ENCODE measurements around the gene PHYH. TPM values are rescaled to one million over a fixed set of nuclear protein-coding genes. Genes with fewer than 3 reads are reported as not detected.

Gene PHYH
- total RNA-seq, 1 donor from 2014 or later, result 20.4 TPM

DNA sequence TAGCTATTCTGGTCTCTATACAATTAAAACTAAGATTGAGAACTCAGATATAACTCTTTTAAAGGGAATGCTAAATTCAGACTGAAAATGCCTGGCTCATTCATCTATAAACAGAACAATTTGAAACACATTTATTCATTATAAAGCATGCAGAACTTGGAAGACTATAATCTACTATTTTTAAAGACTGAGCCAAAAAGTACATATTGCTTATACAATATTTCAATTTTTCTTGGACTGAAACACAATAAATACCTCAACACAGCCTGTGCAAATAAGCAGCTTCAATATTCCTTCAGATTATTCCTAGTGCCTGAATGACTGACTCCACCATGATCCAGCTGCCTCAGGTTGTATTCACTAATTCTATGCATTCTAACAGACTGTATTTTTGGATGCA, 15.5 kb upstream of the PHYH start:
- TF ChIP-seq, protein P1, sequence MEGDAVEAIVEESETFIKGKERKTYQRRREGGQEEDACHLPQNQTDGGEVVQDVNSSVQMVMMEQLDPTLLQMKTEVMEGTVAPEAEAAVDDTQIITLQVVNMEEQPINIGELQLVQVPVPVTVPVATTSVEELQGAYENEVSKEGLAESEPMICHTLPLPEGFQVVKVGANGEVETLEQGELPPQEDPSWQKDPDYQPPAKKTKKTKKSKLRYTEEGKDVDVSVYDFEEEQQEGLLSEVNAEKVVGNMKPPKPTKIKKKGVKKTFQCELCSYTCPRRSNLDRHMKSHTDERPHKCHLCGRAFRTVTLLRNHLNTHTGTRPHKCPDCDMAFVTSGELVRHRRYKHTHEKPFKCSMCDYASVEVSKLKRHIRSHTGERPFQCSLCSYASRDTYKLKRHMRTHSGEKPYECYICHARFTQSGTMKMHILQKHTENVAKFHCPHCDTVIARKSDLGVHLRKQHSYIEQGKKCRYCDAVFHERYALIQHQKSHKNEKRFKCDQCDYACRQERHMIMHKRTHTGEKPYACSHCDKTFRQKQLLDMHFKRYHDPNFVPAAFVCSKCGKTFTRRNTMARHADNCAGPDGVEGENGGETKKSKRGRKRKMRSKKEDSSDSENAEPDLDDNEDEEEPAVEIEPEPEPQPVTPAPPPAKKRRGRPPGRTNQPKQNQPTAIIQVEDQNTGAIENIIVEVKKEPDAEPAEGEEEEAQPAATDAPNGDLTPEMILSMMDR (IDR thresholded peaks at IDR 0.05; ENCODE audit: partially characterized antibody, unreplicated experiment), result no peak
- H3K36me3 Mint-ChIP-seq (ENCODE audit: unreplicated experiment), result no peaks in the 10 kb centered on the region
- H3K27ac Mint-ChIP-seq (ENCODE audit: unreplicated experiment), result no peak overlapping the region
- no peak overlapping the region for H3K4me3 Mint-ChIP-seq (ENCODE audit: unreplicated experiment)
- no peak for DNase-seq
- H3K27me3 Mint-ChIP-seq (ENCODE audit: unreplicated experiment), result no peaks in the 10 kb centered on the region
- no peaks in the 10 kb centered on the region for H3K4me1 Mint-ChIP-seq (ENCODE audit: low read depth, unreplicated experiment)
- no peaks in the 10 kb centered on the region for H3K9me3 Mint-ChIP-seq (ENCODE audit: unreplicated experiment)

DNA sequence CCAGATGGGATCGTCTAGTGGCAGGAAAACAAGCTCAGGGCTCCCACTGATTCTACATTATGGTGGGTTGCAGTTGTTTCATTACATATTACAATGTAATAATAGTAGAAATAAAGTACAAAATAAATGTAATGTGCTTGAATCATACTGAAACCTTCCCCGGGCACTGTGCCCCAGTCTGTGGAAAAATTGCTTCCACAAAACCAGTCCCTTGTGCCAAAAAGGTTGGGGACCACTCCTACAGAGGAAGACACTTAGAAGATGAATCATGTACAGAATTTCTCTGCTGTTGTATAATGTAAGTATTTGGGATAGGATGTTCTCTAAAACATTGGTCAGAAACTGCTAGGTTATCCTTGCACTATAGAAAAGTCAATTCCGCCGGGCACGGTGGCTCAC, 11.3 kb upstream of the PHYH start:
- DNase-seq, result no peak
- Mint-ChIP-seq H3K27me3 (ENCODE audit: unreplicated experiment) (no peaks in the 10 kb centered on the region), H3K4me3 (ENCODE audit: unreplicated experiment) (no peak overlapping the region), H3K4me1 (ENCODE audit: low read depth, unreplicated experiment) (no peaks in the 10 kb centered on the region), H3K27ac (ENCODE audit: unreplicated experiment) (no peak overlapping the region), H3K36me3 (ENCODE audit: unreplicated experiment) (no peaks in the 10 kb centered on the region), H3K9me3 (ENCODE audit: unreplicated experiment) (no peaks in the 10 kb centered on the region)
- TF ChIP-seq, protein P1 (IDR thresholded peaks at IDR 0.05; ENCODE audit: partially characterized antibody, unreplicated experiment), result no peak

DNA sequence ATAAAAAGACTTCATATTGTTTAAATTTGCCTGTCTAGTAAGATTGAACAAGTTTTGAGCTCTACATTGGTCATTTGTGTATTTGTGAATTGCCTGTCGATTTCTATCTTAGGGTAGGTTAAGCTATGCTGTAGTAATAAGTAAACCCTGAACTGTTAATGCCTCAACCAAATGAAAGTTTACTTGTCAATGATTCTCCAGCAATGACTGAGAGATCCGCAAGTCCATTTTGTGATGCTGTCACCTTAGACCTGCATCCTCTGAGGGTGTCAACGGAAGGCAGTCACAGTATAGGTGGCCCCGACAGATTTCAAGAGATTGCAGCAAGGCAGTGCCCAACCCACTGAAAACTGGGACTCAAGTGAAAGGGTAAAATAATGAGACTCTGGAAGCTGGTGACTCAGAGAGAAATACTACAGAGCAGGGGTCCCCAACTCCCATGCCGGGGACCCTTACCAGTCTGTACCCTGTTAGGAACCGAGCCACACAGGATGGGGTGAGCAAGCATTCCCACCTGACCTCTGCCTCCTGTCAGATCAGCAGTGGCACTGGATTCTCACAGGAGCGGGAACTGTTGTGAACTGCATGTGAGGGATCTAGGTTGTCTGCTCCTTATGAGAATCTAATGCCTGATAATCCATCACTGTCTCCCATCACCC, 10.8 kb upstream of the PHYH start:
- Mint-ChIP-seq H3K27me3 (ENCODE audit: unreplicated experiment) (peaks cover 2% of the 10 kb centered on the region), H3K9me3 (ENCODE audit: unreplicated experiment) (no peaks in the 10 kb centered on the region), H3K36me3 (ENCODE audit: unreplicated experiment) (no peaks in the 10 kb centered on the region), H3K4me1 (ENCODE audit: low read depth, unreplicated experiment) (no peaks in the 10 kb centered on the region), H3K4me3 (ENCODE audit: unreplicated experiment) (no peak overlapping the region), H3K27ac (ENCODE audit: unreplicated experiment) (no peak overlapping the region)
- no peak for DNase-seq
- TF ChIP-seq, protein P1 (IDR thresholded peaks at IDR 0.05; ENCODE audit: partially characterized antibody, unreplicated experiment), result no peak

DNA sequence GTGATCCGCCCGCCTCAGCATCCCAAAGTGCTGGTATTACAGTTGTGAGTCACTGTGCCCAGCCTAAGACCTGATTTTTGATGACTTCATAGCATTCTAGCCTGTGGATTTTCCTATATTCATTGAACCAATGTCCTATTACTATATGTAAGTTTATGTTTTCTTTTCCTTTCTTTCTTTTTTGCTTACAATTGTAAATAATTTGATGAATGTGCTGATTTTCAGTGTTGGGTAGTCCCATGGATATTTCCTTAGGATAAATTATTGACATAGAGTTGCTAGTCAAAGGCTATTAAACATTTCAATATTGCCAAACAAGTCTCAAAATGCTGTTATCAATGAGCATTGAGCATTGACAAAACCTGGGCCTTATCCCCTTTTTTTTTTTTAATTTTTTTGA, 9.9 kb upstream of the PHYH start:
- DNase-seq, result no peak
- TF ChIP-seq, protein P1 (IDR thresholded peaks at IDR 0.05; ENCODE audit: partially characterized antibody, unreplicated experiment), result no peak
- H3K4me1 Mint-ChIP-seq (ENCODE audit: low read depth, unreplicated experiment), result no peaks in the 10 kb centered on the region
- H3K27ac Mint-ChIP-seq (ENCODE audit: unreplicated experiment), result no peak overlapping the region
- no peaks in the 10 kb centered on the region for H3K9me3 Mint-ChIP-seq (ENCODE audit: unreplicated experiment)
- H3K4me3 Mint-ChIP-seq (ENCODE audit: unreplicated experiment), result no peak overlapping the region
- peaks cover 2% of the 10 kb centered on the region for H3K27me3 Mint-ChIP-seq (ENCODE audit: unreplicated experiment)
- no peaks in the 10 kb centered on the region for H3K36me3 Mint-ChIP-seq (ENCODE audit: unreplicated experiment)

DNA sequence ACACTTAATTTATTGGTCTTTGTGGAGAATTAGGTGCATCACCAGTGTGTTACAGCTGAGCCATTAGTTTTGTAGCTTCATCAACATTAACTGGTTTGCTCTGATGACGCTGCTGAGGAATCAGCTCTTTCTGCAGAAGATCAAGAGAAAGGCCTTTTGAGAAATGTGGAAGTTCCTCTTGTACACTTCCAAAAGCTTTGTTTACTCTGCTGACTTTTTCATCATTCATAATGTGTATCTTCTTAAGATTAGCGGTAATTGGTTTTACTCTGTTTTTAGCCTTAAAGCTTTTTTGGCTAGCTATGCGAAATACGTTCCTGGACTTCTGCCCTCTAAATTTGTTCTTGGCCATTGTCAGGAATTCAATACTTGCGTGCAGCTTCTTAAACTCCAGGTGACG, 8.2 kb upstream of the PHYH start:
- Mint-ChIP-seq H3K36me3 (ENCODE audit: unreplicated experiment) (no peaks in the 10 kb centered on the region), H3K27ac (ENCODE audit: unreplicated experiment) (no peak overlapping the region), H3K4me3 (ENCODE audit: unreplicated experiment) (no peak overlapping the region), H3K27me3 (ENCODE audit: unreplicated experiment) (peaks cover 2% of the 10 kb centered on the region), H3K9me3 (ENCODE audit: unreplicated experiment) (no peaks in the 10 kb centered on the region), H3K4me1 (ENCODE audit: low read depth, unreplicated experiment) (no peaks in the 10 kb centered on the region)
- TF ChIP-seq, protein P1 (IDR thresholded peaks at IDR 0.05; ENCODE audit: partially characterized antibody, unreplicated experiment), result no peak
- no peak for DNase-seq
